Erythroblast (primary cell): Measurements from ENCODE around the gene GPHA2.

Experiments
- GATA1 ChIP-seq: IDR thresholded peaks from 2 replicates; pipeline ENCODE4 v1.6.1; 2011; ENCODE audit warnings: low read depth, mild to moderate bottlenecking, control low read depth, low read length, moderate library complexity
- POLR2A ChIP-seq: IDR thresholded peaks from 2 replicates; pipeline ENCODE4 v1.6.1; 2011; ENCODE audit warnings: mild to moderate bottlenecking, low read length

DNA sequence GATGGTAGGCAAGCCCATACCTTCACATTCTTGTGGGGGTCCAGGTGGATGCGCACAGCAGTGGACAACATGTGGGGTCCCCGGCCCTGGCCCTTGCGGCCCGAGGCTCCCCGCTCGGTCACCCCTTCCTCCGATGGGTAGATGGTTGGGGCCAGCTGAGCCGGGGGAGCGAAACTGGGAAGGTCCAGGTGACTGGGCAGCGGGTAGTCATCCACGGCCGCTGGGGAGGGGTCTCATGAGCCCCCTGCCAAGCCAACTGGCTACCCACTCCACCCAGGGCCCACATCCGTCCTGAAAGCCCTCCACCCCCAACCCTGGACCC is 29.4 kb downstream of the GPHA2 start:
- TF ChIP-seq GATA1 (no peak), POLR2A (no peak)
